ENCODE measurements around the gene SLC43A2. TPM values are rescaled to one million over a fixed set of nuclear protein-coding genes. Genes with fewer than 3 reads are reported as not detected.
"Not testable (repeated sequence)": the region's sequence is repeated elsewhere in the genome, so short reads cannot be mapped to it uniquely, and the experiment has no call there.

Gene SLC43A2
- total RNA-seq (2021): 6.8 and 9.3 TPM in 2 replicates
- percentile 35 among the genes with signal in this experiment for Bru-seq, nascent RNA
- percentile 26 among the genes with signal in this experiment for BruChase-seq, experiment 1, labeled RNA remaining after a 2-hour chase
- percentile 42 among the genes with signal in this experiment for BruChase-seq, experiment 2, labeled RNA remaining after a 6-hour chase
- long read RNA-seq, full-length matches to known transcripts: 4 of 5 reads
- long read RNA-seq, partial matches to known transcripts: 1 of 5 reads
- long read RNA-seq, other reads (novel, unspliced or antisense): 0 of 5 reads

DNA sequence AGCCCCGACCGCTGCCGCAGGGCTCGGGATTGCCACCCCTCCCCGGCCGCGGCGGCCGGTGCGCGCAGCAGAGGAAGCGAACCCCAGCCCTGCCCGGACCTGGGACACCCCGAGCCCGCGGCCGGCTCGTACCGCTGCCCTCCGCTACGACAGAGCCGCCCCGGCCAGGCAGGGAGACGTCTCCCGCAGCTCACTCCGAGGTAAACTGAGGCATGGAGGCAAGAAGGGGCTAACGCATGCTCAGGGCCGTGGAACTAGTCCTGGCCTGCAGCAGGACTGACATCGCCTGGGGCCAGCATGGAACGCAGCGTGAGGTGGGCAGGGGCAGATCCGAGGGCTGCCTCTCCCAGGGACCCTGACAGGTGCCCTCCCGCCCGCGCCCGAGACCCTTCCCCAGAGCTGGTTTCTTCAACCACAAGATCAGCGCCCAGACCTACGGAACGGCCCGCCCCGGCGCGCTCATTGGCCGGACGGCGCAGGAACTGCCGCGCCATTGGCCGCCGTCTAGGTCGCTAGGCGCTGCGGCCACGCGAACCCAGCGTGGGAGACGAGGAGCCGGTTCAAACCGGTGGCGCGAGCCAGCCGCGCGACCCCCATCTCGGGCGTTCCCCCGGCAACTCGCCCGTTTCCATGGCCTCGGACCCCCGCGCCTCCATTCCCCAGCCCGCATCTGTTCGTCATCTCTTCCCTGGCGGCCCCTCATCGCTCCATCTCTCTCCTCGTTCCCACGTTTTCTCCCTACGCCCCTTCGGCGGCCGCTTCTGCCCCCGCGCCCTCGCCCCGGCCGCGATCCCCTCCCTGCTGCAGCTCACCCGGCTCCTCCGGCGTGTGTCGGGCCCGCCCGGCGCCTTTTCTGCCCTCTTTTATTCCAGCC lies at the start of gene SLC43A2:
Gene SLC43A2, minus strand, starts transcription at position 853 of the 874 bp plus-strand sequence. CDS start 960 bp downstream, outside the sequence.
- TF ChIP-seq CTCF (conservative IDR thresholded peaks at IDR 0.05) (no peak), EZH2 (IDR thresholded peaks at IDR 0.05; ENCODE audit: low read depth) (no peak)
- peaks cover 8% of the 10 kb centered on the region; the same call in 1 of the 2 replicates for H3K4me1 ChIP-seq (replicated peaks; ENCODE audit: insufficient read depth)
- H2AFZ ChIP-seq: peak within 1 kb of the TSS; percentile 89
- no peaks in the 10 kb centered on the region for H3K9me3 ChIP-seq (ENCODE audit: insufficient read depth, low read depth)
- peaks cover 31% of the 10 kb centered on the region for H3F3A ChIP-seq (ENCODE audit: insufficient read depth, low read depth)
- H3K36me3 ChIP-seq (ENCODE audit: low read depth): no peaks in the 10 kb centered on the region
- POLR2A ChIA-PET (ENCODE audit: unreplicated experiment): interaction anchor here (0.7 kb wide), 1 partner anchor 10 kb away, joined by 4 read pairs; no protein-coding TSS in a partner anchor
- CTCF ChIA-PET: interaction anchor here (0.6 to 1.0 kb wide), 4 partner anchors 10 to 126 kb away, joined by 3 to 6 read pairs (median 3); no protein-coding TSS in a partner anchor
- no peaks in the 10 kb centered on the region for H3K79me2 ChIP-seq (ENCODE audit: low read depth)
- H4K20me1 ChIP-seq (ENCODE audit: insufficient read depth): no peaks in the 10 kb centered on the region
- no peaks in the 10 kb centered on the region for H3K9me2 ChIP-seq (ENCODE audit: insufficient read depth)
- intact Hi-C loops (cut with micrococcal nuclease; ENCODE audit: unreplicated experiment): loop anchor here (1.0 to 5.0 kb wide), 2 partner anchors 351 to 369 kb away; partner anchors contain the start of gene TRARG1
- H3K27ac ChIP-seq: no peak within 1 kb of the TSS
- BruUV-seq (replicated peaks): no TSS peak
- peak; percentile 47 to 72 for DNase-seq
- H3K4me3 ChIP-seq: peak within 1 kb of the TSS; percentile 74
- H3K27me3 ChIP-seq (ENCODE audit: insufficient read depth, low read depth): no peaks in the 10 kb centered on the region
- H3K4me2 ChIP-seq: peak within 1 kb of the TSS; percentile 94

DNA sequence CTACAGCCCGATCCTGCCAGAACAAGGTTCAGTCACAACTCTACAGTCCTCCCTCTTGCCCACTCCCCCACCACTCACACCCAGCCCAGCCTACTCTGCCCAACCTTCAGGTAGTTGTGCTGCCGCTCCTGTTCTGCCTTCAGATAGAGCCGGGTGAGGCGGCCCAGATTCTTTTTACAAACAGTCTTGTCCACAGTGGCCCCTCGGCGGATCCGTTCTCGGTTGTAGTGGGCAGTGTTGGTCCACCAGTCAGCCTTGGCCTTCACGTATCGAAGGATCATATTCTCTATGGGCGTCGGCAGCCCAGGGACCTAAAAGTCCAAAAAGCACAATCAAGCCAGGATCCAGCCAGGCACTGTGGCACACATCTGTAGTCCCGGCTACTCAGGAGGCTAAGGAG lies 47.8 kb upstream of the SLC43A2 start:
- no peaks in the 10 kb centered on the region for H3K9me3 ChIP-seq (ENCODE audit: insufficient read depth, low read depth)
- DNase-seq: no peak
- H2AFZ ChIP-seq: no peak overlapping the region
- H3K9me2 ChIP-seq (ENCODE audit: insufficient read depth): no peaks in the 10 kb centered on the region
- no peak overlapping the region for H3K27ac ChIP-seq
- peaks cover 82% of the 10 kb centered on the region for H3K36me3 ChIP-seq (ENCODE audit: low read depth)
- no peaks in the 10 kb centered on the region for H3K27me3 ChIP-seq (ENCODE audit: insufficient read depth, low read depth)
- H3K4me2 ChIP-seq: no peak overlapping the region
- BruUV-seq (replicated peaks): no TSS peak
- peaks cover 23% of the 10 kb centered on the region; the same call in 1 of the 2 replicates for H3K79me2 ChIP-seq (ENCODE audit: low read depth)
- TF ChIP-seq CTCF (conservative IDR thresholded peaks at IDR 0.05) (no peak), EZH2 (IDR thresholded peaks at IDR 0.05; ENCODE audit: low read depth) (no peak)
- H4K20me1 ChIP-seq (ENCODE audit: insufficient read depth): peaks cover 28% of the 10 kb centered on the region; the same call in 1 of the 2 replicates
- no peak overlapping the region for H3K4me3 ChIP-seq
- CTCF ChIA-PET: interaction anchor here (0.6 kb wide), 1 partner anchor 10 kb away, joined by 4 read pairs; no protein-coding TSS in a partner anchor
- POLR2A ChIA-PET (ENCODE audit: unreplicated experiment): no interaction called here
- intact Hi-C loops (cut with micrococcal nuclease; ENCODE audit: unreplicated experiment): no loop called here
- H3F3A ChIP-seq (ENCODE audit: insufficient read depth, low read depth): peaks cover 38% of the 10 kb centered on the region
- no peaks in the 10 kb centered on the region for H3K4me1 ChIP-seq (replicated peaks; ENCODE audit: insufficient read depth)

DNA sequence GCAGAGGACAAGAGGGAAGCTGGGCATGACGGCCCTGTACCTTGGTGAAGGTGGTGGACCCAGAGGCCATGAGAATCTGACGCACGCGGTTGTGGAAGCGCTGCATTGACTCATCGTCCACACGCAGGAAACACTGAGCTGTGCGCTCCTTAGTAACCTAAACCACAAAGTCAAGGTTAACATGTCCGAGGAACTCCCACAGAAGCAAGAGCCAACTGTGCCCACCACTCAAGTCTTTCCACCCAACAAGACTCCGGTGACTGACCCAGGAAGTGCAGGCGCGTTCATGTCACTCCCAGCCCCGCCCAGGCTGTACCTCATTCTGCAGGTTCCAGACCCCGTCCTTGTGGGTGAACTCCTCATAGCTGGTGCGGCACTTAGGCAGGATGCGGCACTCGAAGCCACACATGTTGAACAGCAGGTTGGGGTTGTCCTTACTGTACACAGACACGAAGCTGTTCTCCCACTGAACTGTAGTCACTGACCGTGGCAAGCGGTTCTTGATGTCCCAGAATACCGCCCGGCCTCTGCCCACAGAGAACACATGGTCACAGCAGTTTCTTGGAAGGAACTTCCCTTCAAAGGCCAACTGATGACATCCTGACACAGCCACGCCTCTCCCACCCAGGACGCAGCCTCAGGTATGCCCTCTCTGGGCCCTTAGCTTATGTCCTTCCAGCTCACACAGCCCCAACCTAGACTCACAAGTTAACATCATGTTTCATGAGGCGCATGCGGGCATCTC lies 44.6 kb upstream of the SLC43A2 start:
- DNase-seq: peak in 1 of 2 experiments; percentile 17
- no peak overlapping the region for H3K4me3 ChIP-seq
- H3F3A ChIP-seq (ENCODE audit: insufficient read depth, low read depth): peaks cover 52% of the 10 kb centered on the region
- H3K9me2 ChIP-seq (ENCODE audit: insufficient read depth): no peaks in the 10 kb centered on the region
- peaks cover 24% of the 10 kb centered on the region for H4K20me1 ChIP-seq (ENCODE audit: insufficient read depth)
- H3K4me2 ChIP-seq: no peak overlapping the region
- POLR2A ChIA-PET (ENCODE audit: unreplicated experiment): no interaction called here
- H3K27me3 ChIP-seq (ENCODE audit: insufficient read depth, low read depth): no peaks in the 10 kb centered on the region
- intact Hi-C loops (cut with micrococcal nuclease; ENCODE audit: unreplicated experiment): no loop called here
- H3K9me3 ChIP-seq (ENCODE audit: insufficient read depth, low read depth): no peaks in the 10 kb centered on the region
- no peak overlapping the region for H3K27ac ChIP-seq
- H3K79me2 ChIP-seq (ENCODE audit: low read depth): peaks cover 9% of the 10 kb centered on the region; the same call in 1 of the 2 replicates
- no TSS peak for BruUV-seq (replicated peaks)
- no peak overlapping the region for H2AFZ ChIP-seq
- no peaks in the 10 kb centered on the region for H3K4me1 ChIP-seq (replicated peaks; ENCODE audit: insufficient read depth)
- peaks cover 69% of the 10 kb centered on the region for H3K36me3 ChIP-seq (ENCODE audit: low read depth)
- CTCF ChIA-PET: no interaction called here
- TF ChIP-seq CTCF (conservative IDR thresholded peaks at IDR 0.05) (no peak), EZH2 (IDR thresholded peaks at IDR 0.05; ENCODE audit: low read depth) (no peak)

GRCh38 chr17:1663934-1664333 lies 35.3 kb upstream of the SLC43A2 start:
- H3K4me3 ChIP-seq; H3K4me1 ChIP-seq (replicated peaks; ENCODE audit: insufficient read depth); POLR2A ChIA-PET (ENCODE audit: unreplicated experiment); H3K4me2 ChIP-seq; intact Hi-C loops (cut with micrococcal nuclease; ENCODE audit: unreplicated experiment); BruUV-seq (replicated peaks); CTCF ChIA-PET; H3K27me3 ChIP-seq (ENCODE audit: insufficient read depth, low read depth); H3K9me3 ChIP-seq (ENCODE audit: insufficient read depth, low read depth); H3K27ac ChIP-seq; H3K9me2 ChIP-seq (ENCODE audit: insufficient read depth); DNase-seq; H2AFZ ChIP-seq: not testable (repeated sequence)
- Histone ChIP-seq H3F3A (ENCODE audit: insufficient read depth, low read depth) (peaks cover 49% of the 10 kb centered on the region; the same call in 1 of the 2 replicates), H4K20me1 (ENCODE audit: insufficient read depth) (peaks cover 56% of the 10 kb centered on the region), H3K79me2 (ENCODE audit: low read depth) (peaks cover 17% of the 10 kb centered on the region; the same call in 1 of the 2 replicates), H3K36me3 (ENCODE audit: low read depth) (peaks cover 73% of the 10 kb centered on the region)

Data from PC-9 (cell line).